Activated CD4-positive, CD25-positive, alpha-beta regulatory T cell treated with anti-CD3 and anti-CD28 coated beads, Interleukin-2, amount 50 U/mL, for 72 hours (primary cell): Measurements from ENCODE around the gene ALDOA.

Experiments
- DNase-seq: peaks from one replicate; pipeline ENCODE4 v3.0.0; 2021

Gene ALDOA

DNA sequence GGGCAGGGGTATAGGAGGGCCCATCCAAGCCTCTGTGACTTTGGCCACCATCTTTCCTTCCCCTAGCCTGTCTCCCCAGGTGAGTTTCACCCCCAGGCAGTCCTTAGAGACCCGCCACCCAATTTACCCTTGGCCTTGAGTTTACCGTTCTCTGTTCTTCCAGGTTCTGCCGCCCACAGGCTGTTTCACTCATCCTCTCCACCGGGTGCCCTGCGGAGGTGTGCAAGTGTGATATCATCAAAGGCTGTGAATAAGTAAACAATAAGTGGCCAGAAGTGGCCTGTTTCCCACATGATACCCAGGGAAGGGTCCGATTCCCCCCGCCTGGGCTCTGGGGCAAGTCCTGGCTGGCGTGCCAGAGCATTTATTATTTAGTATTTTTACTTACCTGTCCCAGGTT lies 19.4 kb upstream of the ALDOA start:
- no peak for DNase-seq

DNA sequence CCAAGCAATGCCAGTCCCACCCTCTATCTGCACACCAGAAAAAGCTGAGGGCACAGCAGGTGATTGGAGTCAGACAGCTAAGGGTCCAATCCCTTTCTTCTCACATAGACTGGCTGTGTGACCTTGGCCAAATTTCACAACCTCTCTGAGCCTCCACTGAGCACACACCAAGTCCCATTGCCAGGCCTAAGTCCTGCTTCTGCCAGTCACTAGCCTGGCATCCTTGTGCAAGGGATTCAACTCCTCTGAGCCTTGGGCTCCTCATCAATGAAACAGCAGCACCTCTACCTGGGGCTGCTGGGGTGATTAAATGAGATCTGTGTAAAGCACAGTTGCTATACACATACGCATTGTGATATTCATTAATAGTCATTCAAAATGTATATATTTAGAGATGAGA lies 19.0 kb upstream of the ALDOA start:
- no peak for DNase-seq

DNA sequence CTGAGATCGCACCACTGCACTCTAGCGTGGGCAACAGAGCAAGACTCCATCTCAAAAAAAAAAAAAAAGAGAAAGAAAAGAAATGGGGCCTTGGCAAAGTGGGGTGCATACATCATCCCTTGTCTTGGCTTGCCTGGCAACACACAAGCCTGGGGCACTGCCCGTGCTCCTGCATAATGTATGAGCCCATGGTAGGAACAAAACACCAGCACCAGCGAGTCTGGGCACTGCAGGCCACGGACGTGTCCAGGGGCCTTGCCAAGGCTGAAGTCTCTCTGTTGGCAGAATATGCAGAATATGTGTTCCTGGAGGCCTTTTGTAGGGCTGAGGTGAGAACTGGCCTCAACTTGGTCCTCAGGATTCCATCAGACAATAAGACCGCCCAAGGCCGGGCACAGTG lies 15.7 kb upstream of the ALDOA start:
- no peak for DNase-seq

DNA sequence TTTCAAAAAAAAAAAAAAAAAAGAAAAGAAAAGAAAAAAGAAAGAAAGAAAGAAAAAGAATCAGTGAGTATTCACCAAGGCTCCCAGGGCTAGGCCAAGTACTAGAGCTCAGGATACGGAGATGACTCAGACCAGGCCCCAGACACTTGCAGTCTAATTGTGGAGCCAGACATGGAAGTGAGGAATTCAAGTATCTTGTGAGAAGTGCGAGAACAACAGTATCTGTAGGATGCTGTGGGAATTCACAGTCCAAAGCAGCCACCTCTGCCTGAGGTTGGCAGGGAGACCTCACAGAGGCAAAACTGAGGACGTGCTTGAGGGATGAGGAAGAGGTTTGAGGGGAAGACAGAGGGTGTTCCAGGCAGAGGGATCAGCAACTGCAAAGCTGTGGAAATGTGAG lies 14.0 kb upstream of the ALDOA start:
- no peak for DNase-seq

DNA sequence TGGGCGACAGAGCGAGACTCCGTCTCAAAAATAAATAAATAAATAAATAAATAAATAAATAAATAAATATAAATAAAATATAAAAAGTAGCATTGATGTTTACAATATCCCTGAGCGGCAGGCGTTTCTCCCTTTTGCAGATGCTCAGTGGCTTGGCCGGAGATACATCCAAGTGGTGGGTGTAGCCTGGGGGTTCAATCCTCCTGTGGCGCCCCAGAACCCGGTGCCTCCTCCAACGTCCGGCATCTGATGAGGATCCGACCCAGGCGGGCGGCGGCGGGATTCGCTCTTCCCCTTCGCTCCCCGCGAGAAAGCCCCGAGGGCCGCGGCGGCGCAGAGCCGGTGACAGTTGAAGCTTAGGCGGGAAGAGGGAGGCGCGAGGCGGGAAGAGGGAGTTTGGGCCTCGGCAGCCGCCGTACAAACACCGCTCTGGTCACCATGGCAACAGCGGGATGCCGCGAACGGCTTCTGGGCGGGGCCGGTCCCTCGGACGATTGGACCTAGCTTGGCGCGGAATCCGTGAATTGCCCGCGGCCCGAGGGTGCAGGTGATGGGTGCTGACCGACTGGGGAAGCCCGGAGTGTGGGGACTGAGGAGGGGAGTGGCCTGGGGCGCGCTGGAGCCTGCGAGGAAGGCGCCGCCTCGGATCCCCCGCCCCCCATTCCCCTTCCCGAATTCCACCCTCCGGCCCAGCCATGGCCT lies 12.7 kb upstream of the ALDOA start:
- DNase-seq = peak; percentile 94

DNA sequence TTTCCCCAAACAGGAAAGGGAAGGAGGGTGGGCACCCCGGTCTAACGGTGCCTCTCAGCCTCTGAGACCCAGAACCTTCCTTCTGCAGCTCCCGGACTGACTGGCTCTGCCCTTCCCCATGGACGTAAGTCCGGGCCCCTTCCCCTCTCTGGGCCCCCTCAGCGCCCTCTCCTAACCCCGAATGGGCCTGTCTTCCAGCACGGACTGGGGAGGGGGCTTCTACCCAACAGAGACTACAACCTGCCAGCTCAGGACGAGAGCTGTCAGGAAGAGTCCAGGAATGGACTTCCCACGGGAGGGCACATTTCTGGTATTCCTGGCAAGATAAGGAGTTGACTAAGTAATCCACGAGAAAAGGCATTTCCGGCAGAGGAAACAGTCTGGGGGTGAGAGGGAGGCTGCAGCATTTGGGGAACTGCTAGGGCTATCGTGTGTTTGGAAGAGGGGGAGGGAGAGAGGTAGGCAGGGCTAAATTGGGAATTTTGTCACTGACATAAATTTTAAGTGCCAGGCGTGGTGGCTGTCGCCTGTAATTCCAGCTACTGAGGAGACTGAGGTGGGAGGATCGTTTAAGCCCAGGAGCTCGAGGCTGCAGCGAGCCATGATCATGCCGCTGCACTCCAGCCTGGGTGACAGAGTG lies 12.1 kb upstream of the ALDOA start:
- DNase-seq = no peak

DNA sequence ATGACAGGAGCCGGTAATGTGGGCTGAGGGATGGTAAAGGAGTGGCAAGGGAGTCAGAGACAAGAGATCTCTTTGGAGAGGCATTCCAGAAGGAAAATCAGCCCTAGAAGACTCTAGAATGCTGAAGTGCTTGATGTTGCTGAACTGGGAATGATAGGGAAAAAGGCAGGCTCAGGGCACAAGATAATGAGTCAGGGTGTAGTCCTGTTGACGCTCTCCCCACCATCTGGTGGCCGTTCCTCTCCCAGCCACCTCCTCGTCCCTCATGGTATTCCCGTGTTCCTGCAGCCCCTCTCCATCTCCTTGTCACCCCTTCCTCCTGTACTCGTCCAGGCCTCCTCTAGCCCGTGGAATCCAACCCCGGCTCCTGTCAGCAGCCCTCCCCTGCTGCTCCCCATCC lies 11.1 kb upstream of the ALDOA start:
- no peak for DNase-seq

DNA sequence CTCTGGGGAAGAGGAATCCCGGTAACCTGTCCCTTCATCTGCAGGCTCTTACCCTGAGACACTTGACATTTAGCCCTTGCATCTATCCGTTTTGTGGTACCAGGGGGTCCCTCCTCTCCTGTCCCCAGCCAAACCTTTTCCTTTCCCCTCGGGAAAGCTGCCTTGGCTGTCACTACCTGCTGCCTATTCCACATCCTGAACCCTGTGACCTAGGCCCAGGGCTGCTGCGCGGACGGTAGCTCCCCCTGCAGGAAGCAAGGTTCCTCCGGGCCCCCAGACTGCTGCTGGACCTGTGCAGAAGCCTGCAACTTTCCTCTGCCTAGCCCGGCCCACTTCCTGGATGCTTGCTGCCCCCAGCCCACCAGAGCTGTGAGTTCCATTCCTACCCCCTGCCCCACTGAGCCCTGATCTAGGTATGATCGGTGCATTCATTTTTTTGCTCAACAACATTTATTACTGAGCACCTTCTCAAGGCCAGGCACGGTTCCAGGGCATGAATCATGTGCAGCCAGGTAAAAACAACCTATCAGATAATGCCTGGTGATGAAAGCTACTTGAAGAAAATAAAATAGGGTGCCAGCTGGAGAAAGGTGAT lies 10.5 kb upstream of the ALDOA start:
- DNase-seq = peak; percentile 48

DNA sequence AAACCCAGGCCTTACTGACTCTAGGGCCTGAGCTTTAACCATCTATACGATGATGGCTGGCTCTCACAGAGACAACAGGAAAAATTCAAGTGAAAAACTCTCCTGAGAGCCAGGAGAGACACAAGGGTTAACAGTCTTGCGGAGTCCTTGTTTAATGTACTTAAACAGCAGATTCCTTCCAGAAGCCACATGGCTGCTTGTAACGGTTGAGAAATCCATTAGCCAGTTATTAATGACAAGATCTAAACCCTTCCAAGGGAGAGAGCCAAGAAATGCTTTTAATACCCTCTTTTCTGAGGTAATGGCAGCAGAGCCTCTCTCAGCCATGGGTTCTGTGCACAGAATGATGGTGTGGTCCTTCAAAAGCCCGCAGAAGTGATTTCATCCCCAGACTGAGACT lies 5.2 kb upstream of the ALDOA start:
- no peak for DNase-seq

DNA sequence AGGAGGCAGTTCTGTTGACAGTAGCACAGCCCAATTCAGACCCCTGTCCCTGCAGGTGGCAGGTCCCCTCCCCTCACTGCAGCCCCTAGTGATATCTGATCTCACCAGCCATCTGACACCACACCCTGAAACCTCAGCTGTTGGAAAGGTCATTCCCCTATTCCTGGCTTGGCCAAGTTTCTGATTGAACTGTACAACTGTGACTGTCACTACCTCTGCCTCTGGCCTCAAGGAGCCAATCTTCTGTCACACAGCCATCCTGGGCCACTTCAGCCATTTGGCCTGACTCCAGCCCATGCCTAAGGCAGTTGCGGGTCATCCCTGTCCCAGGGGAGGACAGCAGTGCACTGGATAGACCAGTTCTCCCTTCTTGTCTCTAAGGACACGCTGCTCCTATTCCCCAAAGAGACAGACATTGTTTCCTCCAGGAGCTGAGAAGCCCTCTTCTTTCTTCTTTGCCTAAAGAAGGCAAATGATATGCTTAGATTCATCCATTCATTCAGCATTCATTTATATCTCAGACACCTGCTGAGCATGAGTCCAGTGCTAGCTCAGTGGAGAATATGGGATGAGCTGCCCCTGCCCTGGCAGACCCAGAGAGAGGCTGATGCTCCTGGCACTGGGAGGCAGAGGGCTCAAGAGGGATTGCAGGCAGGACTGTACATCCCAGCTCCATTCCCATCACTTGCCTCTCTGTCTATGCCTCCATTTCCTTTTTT lies 4.6 kb upstream of the ALDOA start:
- DNase-seq = no peak

DNA sequence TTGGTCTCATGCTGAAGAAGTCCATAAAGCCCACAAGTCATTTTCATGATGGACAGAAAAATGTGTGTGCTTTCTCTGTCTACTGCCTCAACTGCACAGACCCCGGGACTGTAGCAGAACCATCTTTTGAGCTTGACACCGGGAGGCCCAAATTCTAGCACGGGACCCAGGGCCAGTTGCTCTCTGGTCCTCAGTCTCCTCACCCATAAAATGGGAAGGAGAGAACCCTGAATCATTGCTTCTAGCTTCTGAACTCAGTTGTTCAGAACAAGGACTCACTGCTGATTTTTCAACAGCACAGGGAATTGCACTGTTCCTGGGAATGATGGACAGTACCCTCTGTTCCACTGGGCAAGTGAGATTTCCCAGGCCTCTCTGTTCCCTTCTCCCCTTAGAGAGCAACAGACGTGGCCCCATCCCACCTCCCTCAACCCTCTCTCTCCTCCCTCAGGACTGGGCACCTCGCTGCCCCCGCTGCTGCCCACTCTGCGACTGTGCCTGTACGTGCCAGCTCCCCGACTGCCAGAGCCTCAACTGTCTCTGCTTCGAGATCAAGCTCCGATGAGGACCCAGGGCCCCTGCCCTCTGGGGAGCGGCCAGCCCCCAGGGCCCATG lies 2.2 kb upstream of the ALDOA start:
- no peak for DNase-seq

DNA sequence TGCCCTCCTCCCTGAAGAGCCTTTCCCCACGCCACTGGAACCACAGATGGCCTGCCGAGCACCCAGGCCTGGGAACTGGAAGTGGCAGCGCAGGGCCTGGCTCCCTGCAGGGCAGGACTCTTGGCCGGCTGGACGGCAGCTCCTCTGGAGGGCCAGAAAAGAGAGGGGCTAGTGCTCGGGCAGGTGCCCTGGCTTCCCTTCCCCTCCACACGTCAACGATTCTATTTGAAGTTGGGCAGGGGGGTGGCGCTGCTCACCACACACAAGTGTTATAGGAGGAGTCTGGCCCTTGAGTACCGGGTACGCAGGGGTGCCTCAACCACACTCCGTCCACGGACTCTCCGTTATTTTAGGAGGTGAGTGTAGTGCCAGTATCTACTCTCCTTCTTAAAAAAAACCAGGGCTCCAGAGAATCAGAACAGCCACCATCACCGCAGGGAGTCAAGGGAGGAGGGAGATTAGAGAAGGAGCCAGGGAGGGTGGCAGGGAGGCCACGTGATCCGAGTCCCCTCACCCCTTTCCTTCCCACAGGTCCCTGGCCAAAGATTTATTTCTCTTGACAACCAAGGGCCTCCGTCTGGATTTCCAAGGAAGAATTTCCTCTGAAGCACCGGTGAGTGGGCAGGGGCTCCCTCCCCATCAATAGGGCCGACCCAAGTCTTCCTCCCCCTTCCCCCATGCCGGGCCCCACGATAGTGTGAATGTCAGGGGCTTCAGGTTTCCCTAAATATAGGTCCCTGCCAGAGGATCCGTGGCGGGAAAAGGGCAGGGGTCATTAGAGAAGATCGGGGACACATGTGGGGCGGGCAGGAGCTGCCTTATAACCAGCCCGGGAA lies 1.4 kb upstream of the ALDOA start:
- peak; percentile 67 for DNase-seq

DNA sequence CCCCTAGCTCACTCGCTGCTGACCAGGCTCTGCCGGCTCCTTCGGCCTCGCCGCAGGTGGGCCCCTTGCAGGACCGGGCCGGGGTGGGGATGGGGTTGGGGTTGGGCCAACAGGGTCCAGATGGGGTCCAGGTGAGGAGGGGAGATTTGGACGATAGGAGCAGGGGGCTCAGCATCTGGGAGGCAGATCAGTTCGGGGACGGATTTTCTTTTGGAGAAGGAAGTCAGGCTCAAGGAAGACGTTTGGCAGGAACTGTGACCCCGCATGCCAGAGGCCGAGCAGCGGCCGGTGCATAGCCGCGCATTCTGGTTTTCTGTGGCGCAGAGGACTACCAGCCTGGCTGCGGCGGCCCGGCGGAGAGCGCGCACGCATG lies 845 bp upstream of the ALDOA start:
- no peak for DNase-seq

DNA sequence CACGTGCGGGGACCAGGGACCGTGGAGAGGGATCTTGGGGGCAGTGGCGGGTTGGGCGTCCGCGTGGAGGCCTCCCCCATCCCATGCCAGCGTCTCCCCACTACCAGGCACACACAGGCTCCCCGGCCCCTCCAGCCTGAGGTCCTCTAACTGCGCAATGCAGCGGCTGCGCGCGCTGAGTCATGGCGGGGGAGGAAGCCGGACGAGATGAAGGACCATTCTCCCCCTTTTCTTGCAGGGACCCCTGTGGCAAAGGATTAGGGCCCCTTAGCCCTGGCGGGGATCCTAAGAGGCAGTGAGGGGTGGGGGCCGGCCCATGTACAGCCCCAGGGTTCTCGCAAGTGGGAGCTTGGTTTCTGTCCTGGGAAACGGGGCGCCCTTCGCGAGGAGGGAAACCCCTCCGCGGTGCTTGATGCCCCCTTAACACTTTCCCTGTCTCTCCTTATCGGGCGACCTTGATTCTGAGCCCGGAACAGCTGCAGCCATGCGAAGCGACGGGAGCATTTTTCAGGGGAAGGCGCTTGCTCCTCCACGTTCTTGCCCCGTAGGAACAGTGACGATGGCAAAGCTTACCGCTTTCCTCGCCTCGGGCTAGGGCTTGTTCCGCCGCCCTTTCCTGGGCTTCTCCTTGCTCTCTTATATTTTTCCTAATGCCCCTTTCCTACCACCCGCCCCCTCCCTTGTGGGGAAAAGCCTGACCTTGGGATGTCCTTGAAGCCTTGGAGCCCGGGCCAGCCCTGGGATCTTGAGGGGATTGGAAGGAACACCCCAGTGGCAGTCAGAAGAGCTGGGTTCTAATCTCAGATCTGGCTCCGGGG lies 592 bp downstream of the ALDOA start:
- no peak for DNase-seq

DNA sequence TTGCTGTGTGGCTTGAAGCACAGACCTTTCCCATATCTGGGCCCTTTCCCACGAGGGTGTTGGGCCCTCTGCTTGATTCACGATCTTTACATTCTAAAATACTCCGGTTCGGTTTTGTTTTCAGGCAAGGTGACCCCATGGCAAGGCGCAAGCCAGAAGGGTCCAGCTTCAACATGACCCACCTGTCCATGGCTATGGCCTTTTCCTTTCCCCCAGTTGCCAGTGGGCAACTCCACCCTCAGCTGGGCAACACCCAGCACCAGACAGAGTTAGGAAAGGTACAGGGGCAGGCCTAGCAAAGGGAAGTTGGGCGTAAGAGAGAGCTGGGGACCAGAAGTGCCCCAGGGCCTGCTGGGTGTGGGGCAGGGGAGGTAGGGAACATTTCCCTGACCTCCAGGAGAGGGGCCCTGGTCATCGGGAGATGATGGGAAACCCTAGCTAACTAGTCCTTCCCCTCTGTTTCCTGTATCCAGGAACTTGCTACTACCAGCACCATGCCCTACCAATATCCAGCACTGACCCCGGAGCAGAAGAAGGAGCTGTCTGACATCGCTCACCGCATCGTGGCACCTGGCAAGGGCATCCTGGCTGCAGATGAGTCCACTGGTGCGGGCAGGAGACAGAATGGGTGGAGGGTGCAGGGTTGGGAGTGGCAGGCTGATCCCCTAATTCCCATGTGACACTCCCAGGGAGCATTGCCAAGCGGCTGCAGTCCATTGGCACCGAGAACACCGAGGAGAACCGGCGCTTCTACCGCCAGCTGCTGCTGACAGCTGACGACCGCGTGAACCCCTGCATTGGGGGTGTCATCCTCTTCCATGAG lies 1.4 kb downstream of the ALDOA start:
- DNase-seq = no peak

DNA sequence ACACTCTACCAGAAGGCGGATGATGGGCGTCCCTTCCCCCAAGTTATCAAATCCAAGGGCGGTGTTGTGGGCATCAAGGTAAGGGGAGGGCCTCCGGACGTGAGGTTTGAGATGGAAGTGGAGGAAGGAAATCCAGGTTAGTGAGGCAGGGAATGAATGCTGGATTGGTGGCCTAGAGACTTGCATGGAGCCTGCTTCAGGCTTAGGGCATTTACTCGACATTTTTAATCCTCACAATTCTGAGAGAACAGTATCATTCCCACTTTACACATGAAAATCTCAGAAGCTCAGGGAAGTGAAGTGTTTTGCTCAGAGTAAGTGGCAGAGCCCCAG lies 2.0 kb downstream of the ALDOA start:
- DNase-seq = no peak

DNA sequence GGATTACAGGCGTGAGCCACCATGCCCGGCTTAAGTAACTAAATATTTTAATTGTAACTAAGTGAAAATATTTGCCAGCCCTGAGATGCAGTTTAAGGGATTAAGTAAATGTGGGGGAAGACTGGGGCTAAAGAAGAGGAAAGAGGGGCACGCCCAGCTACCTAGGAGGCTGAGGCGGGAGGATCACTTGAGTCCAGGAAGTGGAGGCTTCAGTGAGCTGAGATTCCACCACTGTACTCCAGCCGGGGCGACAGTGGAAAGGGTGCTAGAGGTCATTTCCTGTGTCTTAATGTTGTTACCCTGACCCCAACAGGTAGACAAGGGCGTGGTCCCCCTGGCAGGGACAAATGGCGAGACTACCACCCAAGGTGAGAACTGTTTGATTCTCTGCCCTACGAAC lies 2.8 kb downstream of the ALDOA start:
- DNase-seq = no peak

DNA sequence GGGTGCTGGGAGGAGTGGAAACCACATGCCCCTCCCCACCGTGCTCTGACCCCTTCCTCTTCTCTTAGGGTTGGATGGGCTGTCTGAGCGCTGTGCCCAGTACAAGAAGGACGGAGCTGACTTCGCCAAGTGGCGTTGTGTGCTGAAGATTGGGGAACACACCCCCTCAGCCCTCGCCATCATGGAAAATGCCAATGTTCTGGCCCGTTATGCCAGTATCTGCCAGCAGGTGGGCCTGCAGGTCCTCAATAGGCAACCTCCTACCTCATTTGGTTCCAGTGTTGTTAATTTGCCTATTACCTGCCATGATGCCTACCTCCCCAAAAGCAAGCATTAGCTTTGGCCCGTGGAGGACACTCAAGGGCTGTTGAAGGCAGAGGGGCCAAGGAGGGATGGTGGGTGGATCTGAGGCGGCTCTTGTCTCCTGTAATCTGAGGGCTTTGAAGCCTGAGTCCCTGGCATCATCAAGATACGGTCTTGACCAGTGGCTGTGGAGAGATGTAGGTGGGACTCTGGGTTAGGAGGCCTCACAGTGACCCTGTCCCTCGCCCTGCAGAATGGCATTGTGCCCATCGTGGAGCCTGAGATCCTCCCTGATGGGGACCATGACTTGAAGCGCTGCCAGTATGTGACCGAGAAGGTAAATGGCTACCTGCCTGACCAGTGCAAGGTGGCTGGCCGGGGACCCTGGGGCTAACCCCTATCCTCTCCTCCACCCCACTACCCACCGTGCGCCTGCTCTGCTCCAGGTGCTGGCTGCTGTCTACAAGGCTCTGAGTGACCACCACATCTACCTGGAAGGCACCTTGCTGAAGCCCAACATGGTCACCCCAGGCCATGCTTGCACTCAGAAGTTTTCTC lies 3.4 kb downstream of the ALDOA start:
- DNase-seq = no peak

DNA sequence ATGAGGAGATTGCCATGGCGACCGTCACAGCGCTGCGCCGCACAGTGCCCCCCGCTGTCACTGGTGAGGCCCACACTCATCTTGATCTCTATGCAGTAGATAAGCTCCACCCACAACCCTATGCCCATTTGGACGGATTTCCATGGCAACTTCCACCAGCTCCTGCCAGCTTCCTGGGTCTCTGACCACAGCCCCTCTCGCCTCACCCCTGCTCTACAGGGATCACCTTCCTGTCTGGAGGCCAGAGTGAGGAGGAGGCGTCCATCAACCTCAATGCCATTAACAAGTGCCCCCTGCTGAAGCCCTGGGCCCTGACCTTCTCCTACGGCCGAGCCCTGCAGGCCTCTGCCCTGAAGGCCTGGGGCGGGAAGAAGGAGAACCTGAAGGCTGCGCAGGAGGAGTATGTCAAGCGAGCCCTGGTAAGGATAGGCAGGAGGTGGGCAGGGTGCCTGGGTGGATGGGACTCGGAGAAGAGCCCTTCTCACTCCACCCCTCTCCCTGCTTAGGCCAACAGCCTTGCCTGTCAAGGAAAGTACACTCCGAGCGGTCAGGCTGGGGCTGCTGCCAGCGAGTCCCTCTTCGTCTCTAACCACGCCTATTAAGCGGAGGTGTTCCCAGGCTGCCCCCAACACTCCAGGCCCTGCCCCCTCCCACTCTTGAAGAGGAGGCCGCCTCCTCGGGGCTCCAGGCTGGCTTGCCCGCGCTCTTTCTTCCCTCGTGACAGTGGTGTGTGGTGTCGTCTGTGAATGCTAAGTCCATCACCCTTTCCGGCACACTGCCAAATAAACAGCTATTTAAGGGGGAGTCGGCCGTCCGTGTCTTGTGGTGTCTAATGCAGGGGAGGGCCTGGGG lies 4.3 kb downstream of the ALDOA start:
- no peak for DNase-seq
